Fibroblast of the conjunctiva (primary cell): Measurements from ENCODE around the gene SULF2.

Source experiments
- DNase-seq: peaks from one replicate; pipeline ENCODE4 v3.0.0-alpha.2; 2010; ENCODE audit warnings: low read depth

Gene SULF2

GRCh38 chr20:47762699-47763268 is 22.5 kb downstream of the SULF2 start:
- no peak for DNase-seq

GRCh38 chr20:47761482-47762047 is 23.7 kb downstream of the SULF2 start:
- no peak for DNase-seq

GRCh38 chr20:47760686-47761481 is 24.4 kb downstream of the SULF2 start:
- no peak for DNase-seq

- DNase-seq: no peak
These were observed 26.5 kb downstream of the SULF2 start for GRCh38 chr20:47758517-47759450.

- DNase-seq: no peak
These were observed 27.9 kb downstream of the SULF2 start for GRCh38 chr20:47757145-47758035.

GRCh38 chr20:47754946-47755652 is 30.2 kb downstream of the SULF2 start:
- DNase-seq: no peak

- no peak for DNase-seq
These were observed 30.9 kb downstream of the SULF2 start for GRCh38 chr20:47754388-47754715.

- no peak for DNase-seq
These were observed 31.5 kb downstream of the SULF2 start for GRCh38 chr20:47753576-47754387.

- no peak for DNase-seq
These were observed 33.8 kb downstream of the SULF2 start for GRCh38 chr20:47751449-47751848.

- no peak for DNase-seq
These were observed 35.9 kb downstream of the SULF2 start for GRCh38 chr20:47749339-47749738.

- no peak for DNase-seq
These were observed 36.5 kb downstream of the SULF2 start for GRCh38 chr20:47748823-47749222.

- DNase-seq: no peak
These were observed 37.2 kb downstream of the SULF2 start for GRCh38 chr20:47748069-47748468.

- DNase-seq: no peak
These were observed 37.6 kb downstream of the SULF2 start for GRCh38 chr20:47747669-47748031.

- no peak for DNase-seq
These were observed 40.5 kb downstream of the SULF2 start for GRCh38 chr20:47744803-47745202.

GRCh38 chr20:47743671-47744070 is 41.6 kb downstream of the SULF2 start:
- no peak for DNase-seq

- no peak for DNase-seq
These were observed 43.3 kb downstream of the SULF2 start for GRCh38 chr20:47741669-47742608.

GRCh38 chr20:47740862-47741184 is 44.5 kb downstream of the SULF2 start:
- DNase-seq: no peak

- no peak for DNase-seq
These were observed 45.0 kb downstream of the SULF2 start for GRCh38 chr20:47740121-47740861.
